Measurements from ENCODE around the gene SLC34A1.

Gene SLC34A1

DNA sequence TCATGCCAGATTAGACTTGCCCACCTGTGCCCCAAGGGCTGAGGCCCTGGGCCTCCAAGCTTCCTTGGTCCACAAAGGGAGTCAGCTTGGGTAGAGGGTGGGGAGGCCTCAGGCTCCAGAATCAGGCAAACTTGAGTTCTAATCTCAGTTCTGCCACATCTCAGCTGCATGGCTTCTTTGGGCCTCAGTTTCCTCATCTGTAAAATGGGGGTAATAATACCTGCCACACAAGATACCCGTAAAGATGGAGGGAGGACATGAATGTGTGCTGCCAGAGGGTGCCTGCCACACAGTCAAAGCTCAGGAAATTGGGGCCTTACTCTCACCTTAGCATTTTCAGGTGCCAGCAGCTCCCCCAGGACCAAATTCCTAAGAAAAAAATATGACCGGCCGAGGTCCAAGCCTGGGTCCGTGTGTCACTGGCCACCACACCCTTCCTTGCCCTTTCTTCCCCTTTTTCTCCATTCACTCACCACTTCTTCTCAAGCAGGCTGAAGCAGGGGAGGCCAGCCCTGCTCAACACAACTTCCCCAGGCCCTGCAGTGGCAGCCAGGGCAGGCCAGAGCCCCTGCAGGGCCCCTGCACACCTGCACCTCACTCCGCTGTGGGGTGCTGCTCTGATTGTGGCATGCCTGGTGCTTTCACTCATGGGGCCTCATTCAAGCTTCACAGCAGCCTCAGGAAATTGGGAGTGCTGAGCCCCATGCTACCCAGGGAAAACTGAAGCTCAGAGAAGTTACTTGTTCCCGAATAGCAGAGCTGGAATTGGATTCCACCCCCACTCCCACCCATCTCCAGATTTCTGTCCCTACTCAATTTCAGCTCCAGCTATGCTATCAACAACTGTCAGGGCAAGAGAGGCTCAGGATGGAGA is 22.6 kb upstream of the SLC34A1 start:
- TF ChIP-seq, protein P1, sequence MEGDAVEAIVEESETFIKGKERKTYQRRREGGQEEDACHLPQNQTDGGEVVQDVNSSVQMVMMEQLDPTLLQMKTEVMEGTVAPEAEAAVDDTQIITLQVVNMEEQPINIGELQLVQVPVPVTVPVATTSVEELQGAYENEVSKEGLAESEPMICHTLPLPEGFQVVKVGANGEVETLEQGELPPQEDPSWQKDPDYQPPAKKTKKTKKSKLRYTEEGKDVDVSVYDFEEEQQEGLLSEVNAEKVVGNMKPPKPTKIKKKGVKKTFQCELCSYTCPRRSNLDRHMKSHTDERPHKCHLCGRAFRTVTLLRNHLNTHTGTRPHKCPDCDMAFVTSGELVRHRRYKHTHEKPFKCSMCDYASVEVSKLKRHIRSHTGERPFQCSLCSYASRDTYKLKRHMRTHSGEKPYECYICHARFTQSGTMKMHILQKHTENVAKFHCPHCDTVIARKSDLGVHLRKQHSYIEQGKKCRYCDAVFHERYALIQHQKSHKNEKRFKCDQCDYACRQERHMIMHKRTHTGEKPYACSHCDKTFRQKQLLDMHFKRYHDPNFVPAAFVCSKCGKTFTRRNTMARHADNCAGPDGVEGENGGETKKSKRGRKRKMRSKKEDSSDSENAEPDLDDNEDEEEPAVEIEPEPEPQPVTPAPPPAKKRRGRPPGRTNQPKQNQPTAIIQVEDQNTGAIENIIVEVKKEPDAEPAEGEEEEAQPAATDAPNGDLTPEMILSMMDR (IDR thresholded peaks at IDR 0.05; ENCODE audit: low read depth, low read length) = no peak
- DNase-seq (ENCODE audit: extremely low read depth, low read depth) = no peak

DNA sequence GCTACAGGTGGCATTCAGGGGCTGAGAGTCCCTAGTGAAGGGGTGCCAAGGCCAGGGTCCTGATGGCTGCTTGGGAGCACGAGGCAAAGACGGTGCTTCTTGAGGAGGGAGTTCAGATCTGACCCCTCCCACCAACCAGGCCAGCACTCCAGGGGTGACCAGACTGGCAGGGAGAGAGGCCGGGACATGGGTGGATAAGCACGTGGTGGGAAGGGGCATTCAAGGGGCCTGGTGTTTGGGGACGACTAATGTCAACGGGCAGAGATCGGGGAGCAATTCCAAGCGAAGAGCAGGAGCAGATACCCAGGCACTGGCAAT is 22.0 kb upstream of the SLC34A1 start:
- TF ChIP-seq, protein P1 (IDR thresholded peaks at IDR 0.05; ENCODE audit: low read depth, low read length) = no peak

DNA sequence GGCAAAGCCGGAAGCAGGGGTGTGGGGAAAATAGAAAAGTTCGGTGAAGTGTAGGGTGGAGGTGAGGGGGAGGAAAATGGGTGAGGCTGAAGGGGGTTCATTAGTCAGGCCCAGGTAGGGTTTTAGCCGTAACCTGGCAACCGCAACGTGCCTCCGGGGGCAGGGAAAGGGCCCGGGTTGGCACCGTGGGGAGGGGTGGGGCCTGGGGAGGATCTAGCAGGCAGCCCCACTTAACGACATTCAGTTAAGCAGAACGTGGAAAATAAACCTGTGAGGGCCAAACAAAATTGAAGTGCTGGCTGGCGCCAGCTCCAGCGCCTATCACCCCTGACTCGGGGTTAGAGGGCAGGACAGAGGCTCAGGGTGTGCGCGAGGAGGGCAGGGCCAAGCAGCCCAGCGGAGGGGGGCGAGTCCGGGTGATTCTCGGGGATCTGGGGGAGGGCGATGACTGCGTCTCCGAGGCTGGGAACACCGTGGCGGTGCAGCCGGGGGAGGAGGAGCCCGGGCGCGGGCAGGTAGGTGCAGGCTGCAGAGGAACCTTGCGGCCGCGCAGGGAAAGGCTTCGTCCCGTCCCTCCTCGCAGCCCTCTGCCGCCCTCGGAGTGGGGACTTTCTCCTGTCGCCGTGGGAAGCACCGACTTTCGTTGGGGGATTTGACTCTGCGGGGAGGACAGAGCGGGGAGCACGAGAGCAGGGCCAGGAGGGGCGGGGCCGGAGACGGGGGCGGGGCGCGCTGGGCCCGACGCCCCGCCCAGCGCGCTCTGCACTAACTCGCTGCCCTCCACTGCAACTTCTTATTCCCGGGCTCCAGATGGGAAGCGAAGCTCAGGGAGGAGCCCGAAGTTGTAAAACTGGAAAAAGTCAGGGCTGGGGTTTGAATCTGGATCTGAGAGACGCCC is 21.4 kb upstream of the SLC34A1 start:
- TF ChIP-seq, protein P1 (IDR thresholded peaks at IDR 0.05; ENCODE audit: low read depth, low read length) = no peak
- no peak for DNase-seq (ENCODE audit: extremely low read depth, low read depth)

More for the DNA sequence above, 22.0 kb upstream of the SLC34A1 start:
- DNase-seq (ENCODE audit: extremely low read depth, low read depth) = no peak

DNA sequence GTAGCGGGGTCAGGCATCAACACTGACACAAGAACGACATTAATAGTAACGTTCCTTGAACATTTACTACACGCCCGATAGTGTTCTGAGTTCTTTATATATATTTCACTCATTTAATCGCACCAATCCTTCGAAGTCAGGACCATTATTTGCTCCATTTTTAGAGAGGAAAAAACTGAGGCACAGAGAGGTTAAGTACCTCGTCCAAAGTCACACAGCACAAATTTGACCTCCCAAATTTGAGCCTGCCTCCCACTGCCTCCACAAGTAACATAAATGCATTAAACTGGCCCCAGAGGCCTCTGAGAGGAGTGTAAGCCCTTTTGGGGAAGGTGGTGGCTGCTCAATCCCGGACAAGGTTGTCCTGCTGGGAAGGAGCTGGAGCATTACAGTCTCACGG is 20.7 kb upstream of the SLC34A1 start:
- DNase-seq (ENCODE audit: extremely low read depth, low read depth) = no peak
- TF ChIP-seq, protein P1 (IDR thresholded peaks at IDR 0.05; ENCODE audit: low read depth, low read length) = no peak

DNA sequence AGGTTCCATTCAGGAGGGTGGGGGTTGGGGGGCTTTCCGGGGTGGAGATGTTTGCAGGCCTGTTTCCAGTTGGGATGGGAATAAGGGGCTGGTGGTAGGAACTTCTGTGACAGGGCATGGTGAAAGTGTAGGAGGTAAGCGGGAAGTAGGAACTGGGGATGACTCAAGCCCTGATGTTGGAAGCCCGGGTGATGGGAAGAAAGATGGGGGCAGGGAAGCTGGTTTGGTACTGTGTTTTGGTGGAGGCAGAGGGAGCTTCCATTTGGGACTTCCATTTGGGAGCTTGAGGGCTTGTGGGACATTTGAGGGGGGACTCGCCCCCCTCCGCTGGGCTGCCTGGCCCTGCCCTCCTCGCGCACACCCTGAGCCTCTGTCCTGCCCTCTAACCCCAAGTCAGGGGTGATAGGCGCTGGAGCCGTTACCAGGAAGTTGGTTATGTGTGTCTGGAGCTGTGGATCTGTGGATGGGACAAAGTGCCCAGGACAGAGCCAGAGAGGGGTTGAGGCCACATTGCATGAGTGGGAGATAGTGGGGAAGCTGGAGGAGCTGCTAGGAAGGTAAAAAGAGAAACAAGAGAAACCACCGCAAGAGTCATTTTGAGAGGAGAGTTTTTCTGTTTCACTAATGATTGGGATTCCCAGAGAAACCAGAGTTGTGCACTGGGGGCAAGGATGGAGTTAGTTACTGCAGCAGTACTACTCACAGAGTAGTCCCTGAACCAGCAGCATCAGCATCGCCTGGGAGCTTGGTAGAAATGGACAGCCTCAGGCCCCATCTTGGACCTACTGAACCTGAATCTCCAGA is 19.9 kb upstream of the SLC34A1 start:
- DNase-seq (ENCODE audit: extremely low read depth, low read depth) = no peak
- TF ChIP-seq, protein P1 (IDR thresholded peaks at IDR 0.05; ENCODE audit: low read depth, low read length) = no peak

DNA sequence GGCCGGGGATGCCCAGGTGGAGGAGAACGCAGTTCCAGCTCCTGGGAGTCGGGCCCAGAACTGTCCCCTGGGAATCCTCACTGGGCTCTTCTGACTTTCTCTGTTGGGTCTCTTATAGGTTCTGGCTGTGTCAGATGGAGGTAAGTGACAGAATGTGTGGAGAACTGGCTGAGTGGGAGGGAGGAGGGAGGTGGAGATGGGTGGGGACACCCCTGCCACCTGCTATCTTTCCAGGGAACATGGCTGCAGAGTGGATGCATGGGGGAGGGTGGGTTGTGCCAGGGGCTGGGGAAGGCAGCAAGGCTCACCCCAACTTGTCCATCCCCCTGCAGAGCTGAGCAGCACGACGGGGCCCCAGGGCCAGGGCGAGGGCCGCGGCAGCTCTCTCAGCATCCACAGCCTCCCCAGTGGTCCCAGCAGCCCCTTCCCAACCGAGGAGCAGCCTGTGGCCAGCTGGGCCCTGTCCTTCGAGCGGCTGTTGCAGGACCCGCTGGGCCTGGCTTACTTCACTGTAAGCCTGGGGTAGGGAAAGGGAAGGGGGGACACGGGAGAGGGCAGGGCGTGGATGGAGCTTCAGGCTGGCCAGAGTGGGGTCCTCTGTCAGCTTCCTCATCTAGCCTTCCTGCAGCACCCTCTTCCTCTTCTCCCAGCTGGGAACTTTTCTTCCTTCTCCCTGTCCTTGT is 18.2 kb upstream of the SLC34A1 start:
- no peak for DNase-seq (ENCODE audit: extremely low read depth, low read depth)
- TF ChIP-seq, protein P1 (IDR thresholded peaks at IDR 0.05; ENCODE audit: low read depth, low read length) = no peak

Measured in AG09319 (cell line).